HEK293 (cell line): ENCODE data around the gene KSR1.

Experiments
- CTCF ChIA-PET: fragments of 350-600 bp; formaldehyde crosslinking; extraction: SDS; loops from one replicate; lab custom pipeline; 2021; ENCODE audit warnings: antibody characterized with exemption; lab: Yijun Ruan, JAX
- POLR2A ChIA-PET: fragments of 300-600 bp; formaldehyde crosslinking; extraction: SDS; loops from one replicate; lab custom pipeline; 2020; ENCODE audit warnings: antibody characterized with exemption, inconsistent platforms; lab: Yijun Ruan, JAX
- H3K27ac ChIP-seq: fragments of 200-500 bp; sonication (Bioruptor generic); 2 replicates; pipeline ENCODE4 v1.5.1; 2014; ENCODE audit warnings: low read depth, low read length, control low read depth, inconsistent platforms; ENCODE audit errors: extremely low read depth
- H3K36me3 ChIP-seq, 2 experiments: fragments of 200-500 bp in 1 of 2; sonication (Bioruptor generic) in 1 of 2; 1 replicate in 1 of 2; 2 replicates in 1 of 2; pipeline ENCODE4 v1.5.1; 2014 to 2017; ENCODE audit warnings: inconsistent platforms in 2 of 2, low read length in 2 of 2; ENCODE audit not compliant: control insufficient read depth in 2 of 2, insufficient read depth in 1 of 2
- H3K4me1 ChIP-seq: fragments of 200-500 bp; sonication (Bioruptor generic); 2 replicates; pipeline ENCODE4 v1.5.1; 2014; ENCODE audit warnings: mild to moderate bottlenecking, low read length, inconsistent platforms; ENCODE audit not compliant: control insufficient read depth, insufficient read depth
- H3K4me3 ChIP-seq: 2 replicates; pipeline ENCODE4 v1.5.1; 2011; ENCODE audit warnings: low read depth, mild to moderate bottlenecking, control low read depth, low read length, moderate library complexity
- H3K9me3 ChIP-seq: fragments of 200-500 bp; sonication (Bioruptor generic); 2 replicates; pipeline ENCODE4 v1.5.1; 2014; ENCODE audit warnings: low read depth, low read length, inconsistent platforms; ENCODE audit not compliant: control insufficient read depth, insufficient read depth
- HOXC10 ChIP-seq: sonication (generic); formaldehyde crosslinking; IDR thresholded peaks from 2 replicates; pipeline ENCODE4 v1.8.1; 2023; ENCODE audit warnings: mild to moderate bottlenecking, missing genetic modification reagents
- KLF10 ChIP-seq: fragments of 450-650 bp; IDR thresholded peaks from 2 replicates; pipeline ENCODE4 v1.5.1; 2018; ENCODE audit warnings: missing biosample characterization, mild to moderate bottlenecking, missing genetic modification characterization
- KLF9 ChIP-seq: fragments of 450-650 bp; formaldehyde crosslinking; IDR thresholded peaks from 2 replicates; pipeline ENCODE4 v1.5.1; 2016; ENCODE audit warnings: missing biosample characterization, missing genetic modification characterization, low read depth
- OVOL3 ChIP-seq: fragments of 450-650 bp; formaldehyde crosslinking; IDR thresholded peaks from 2 replicates; pipeline ENCODE4 v1.5.1; 2016; ENCODE audit warnings: missing biosample characterization, missing genetic modification characterization
- SCRT1 ChIP-seq: fragments of 450-650 bp; formaldehyde crosslinking; IDR thresholded peaks from 2 replicates; pipeline ENCODE4 v1.5.1; 2016; ENCODE audit warnings: missing biosample characterization, missing genetic modification characterization, borderline replicate concordance
- ZBTB20 ChIP-seq: fragments of 450-650 bp; formaldehyde crosslinking; IDR thresholded peaks from 2 replicates; pipeline ENCODE4 v1.5.1; 2016; ENCODE audit warnings: missing biosample characterization, missing genetic modification characterization
- ZBTB48 ChIP-seq: fragments of 450-650 bp; formaldehyde crosslinking; IDR thresholded peaks from 2 replicates; pipeline ENCODE4 v1.5.1; 2016; ENCODE audit warnings: missing biosample characterization, missing genetic modification characterization
- ZBTB7A ChIP-seq: fragments of 450-650 bp; formaldehyde crosslinking; IDR thresholded peaks from 2 replicates; pipeline ENCODE4 v1.5.1; 2016; ENCODE audit warnings: low read depth, missing biosample characterization, missing genetic modification characterization
- ZFP3 ChIP-seq: fragments of 450-650 bp; formaldehyde crosslinking; IDR thresholded peaks from 2 replicates; pipeline ENCODE4 v1.5.1; 2016; ENCODE audit warnings: low read depth, missing biosample characterization, missing genetic modification characterization
- ZIC2 ChIP-seq: fragments of 450-650 bp; formaldehyde crosslinking; IDR thresholded peaks from 2 replicates; pipeline ENCODE4 v1.5.1; 2016; ENCODE audit warnings: missing biosample characterization, missing genetic modification characterization
- ZNF133 ChIP-seq: fragments of 450-650 bp; formaldehyde crosslinking; IDR thresholded peaks from 2 replicates; pipeline ENCODE4 v1.5.1; 2016; ENCODE audit warnings: missing biosample characterization, missing genetic modification characterization
- ZNF24 ChIP-seq: fragments of 450-650 bp; formaldehyde crosslinking; IDR thresholded peaks from 2 replicates; pipeline ENCODE4 v1.5.1; 2016; ENCODE audit warnings: missing biosample characterization, missing genetic modification characterization
- ZNF366 ChIP-seq: fragments of 450-650 bp; formaldehyde crosslinking; conservative IDR thresholded peaks from 2 replicates; pipeline ENCODE4 v1.5.1; 2016; ENCODE audit warnings: missing biosample characterization, missing genetic modification characterization
- ZNF473 ChIP-seq: fragments of 450-650 bp; formaldehyde crosslinking; IDR thresholded peaks from 2 replicates; pipeline ENCODE4 v1.5.1; 2017; ENCODE audit warnings: missing biosample characterization, missing genetic modification characterization
- ZNF510 ChIP-seq: fragments of 450-650 bp; formaldehyde crosslinking; IDR thresholded peaks from 2 replicates; pipeline ENCODE4 v1.5.1; 2018; ENCODE audit warnings: mild to moderate bottlenecking, missing genetic modification characterization, missing biosample characterization; ENCODE audit not compliant: insufficient replicate concordance
- ZNF629 ChIP-seq: fragments of 450-650 bp; formaldehyde crosslinking; IDR thresholded peaks from 2 replicates; pipeline ENCODE4 v1.5.1; 2017; ENCODE audit warnings: missing biosample characterization, missing genetic modification characterization
- ZNF707 ChIP-seq: fragments of 450-650 bp; formaldehyde crosslinking; IDR thresholded peaks from 2 replicates; pipeline ENCODE4 v1.5.1; 2016; ENCODE audit warnings: missing biosample characterization, missing genetic modification characterization
- ZNF791 ChIP-seq: fragments of 450-650 bp; formaldehyde crosslinking; IDR thresholded peaks from 2 replicates; pipeline ENCODE4 v1.5.1; 2016; ENCODE audit warnings: missing biosample characterization, missing genetic modification characterization
- TF ChIP-seq, protein P1 (sequence below): fragments of 450-650 bp; formaldehyde crosslinking; IDR thresholded peaks from 2 replicates; pipeline ENCODE4 v1.5.1; 2016; ENCODE audit warnings: missing biosample characterization, missing genetic modification characterization
- TF ChIP-seq, protein P2 (sequence below): fragments of 450-650 bp; formaldehyde crosslinking; IDR thresholded peaks from 2 replicates; pipeline ENCODE4 v1.5.1; 2017; ENCODE audit warnings: missing biosample characterization, missing genetic modification characterization
- TF ChIP-seq, protein P3 (sequence below): fragments of 450-650 bp; formaldehyde crosslinking; IDR thresholded peaks from 2 replicates; pipeline ENCODE4 v1.5.1; 2016; ENCODE audit warnings: missing biosample characterization, missing genetic modification characterization
- TF ChIP-seq, protein P4 (sequence below): fragments of 450-650 bp; formaldehyde crosslinking; IDR thresholded peaks from 2 replicates; pipeline ENCODE4 v1.5.1; 2017; ENCODE audit warnings: missing biosample characterization, mild to moderate bottlenecking, missing genetic modification characterization, moderate library complexity

Gene KSR1

DNA sequence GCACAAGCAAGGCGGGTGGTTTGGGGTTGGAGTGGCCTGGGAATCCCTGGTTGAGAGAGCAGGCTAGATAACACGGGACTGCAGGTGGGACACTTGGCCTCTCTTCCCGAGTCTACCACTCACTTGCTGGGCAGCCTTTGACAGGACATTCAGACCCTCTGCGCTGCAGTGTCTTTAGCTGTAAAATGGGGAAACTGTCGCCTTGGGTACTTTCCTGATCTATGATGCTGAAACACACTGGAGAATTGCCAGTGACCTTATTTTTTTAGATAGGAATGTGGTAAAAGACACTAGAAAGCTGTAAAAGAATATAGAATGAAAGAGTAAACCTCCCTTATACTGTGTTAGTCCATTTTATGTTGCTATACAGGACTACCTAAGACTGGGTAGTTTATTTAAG, 30.5 kb downstream of the KSR1 start (continued):
- no peak for TF ChIP-seq ZNF629
- no peak for TF ChIP-seq ZNF366
- TF ChIP-seq, all 188 proteins: peak for 0

DNA sequence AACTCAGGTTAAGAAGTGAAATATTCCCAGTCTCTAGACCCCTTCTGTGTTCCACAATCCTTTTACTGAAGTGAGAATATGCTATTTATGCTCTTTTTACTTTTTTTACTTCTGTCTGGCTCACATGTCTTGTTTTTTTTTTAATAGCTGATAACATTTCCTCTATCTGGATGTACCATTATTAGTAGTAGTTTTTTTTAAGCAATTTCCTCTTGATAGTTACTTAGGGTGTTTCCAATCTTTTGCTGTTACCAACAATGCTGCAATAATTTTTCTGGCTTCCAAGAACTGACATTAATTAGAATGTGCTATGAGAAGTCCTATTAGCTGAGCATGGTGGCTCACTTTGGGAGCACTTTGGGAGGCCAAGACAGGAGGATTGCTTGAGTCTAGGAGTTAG, 32.0 kb downstream of the KSR1 start:
- CTCF ChIA-PET, result interaction anchor here (0.7 to 1.6 kb wide), 2 partner anchors 111 to 1041 kb away, joined by 3 to 5 read pairs; no protein-coding TSS in a partner anchor
- Histone ChIP-seq H3K4me3 (no peak overlapping the region), H3K36me3 (peaks cover 0 to 3% of the 10 kb centered on the region in 2 experiments; a peak in 1 of 3 replicates), H3K4me1 (peaks cover 8% of the 10 kb centered on the region), H3K27ac (no peak overlapping the region), H3K9me3 (no peaks in the 10 kb centered on the region)
- POLR2A ChIA-PET, result no interaction called here
- no peak for TF ChIP-seq ZBTB20 (tag by site-specific recombination)
- TF ChIP-seq ZNF24 (tag by site-specific recombination), result no peak
- TF ChIP-seq, protein P1, sequence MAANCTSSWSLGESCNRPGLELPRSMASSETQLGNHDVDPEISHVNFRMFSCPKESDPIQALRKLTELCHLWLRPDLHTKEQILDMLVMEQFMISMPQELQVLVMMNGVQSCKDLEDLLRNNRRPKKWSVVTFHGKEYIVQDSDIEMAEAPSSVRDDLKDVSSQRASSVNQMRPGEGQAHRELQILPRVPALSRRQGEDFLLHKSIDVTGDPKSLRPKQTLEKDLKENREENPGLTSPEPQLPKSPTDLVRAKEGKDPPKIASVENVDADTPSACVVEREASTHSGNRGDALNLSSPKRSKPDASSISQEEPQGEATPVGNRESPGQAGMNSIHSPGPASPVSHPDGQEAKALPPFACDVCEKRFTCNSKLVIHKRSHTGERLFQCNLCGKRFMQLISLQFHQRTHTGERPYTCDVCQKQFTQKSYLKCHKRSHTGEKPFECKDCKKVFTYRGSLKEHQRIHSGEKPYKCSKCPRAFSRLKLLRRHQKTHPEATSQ, result no peak
- TF ChIP-seq ZNF473, result no peak
- TF ChIP-seq ZNF510 (tag by site-specific recombination), result no peak
- TF ChIP-seq, protein P2, sequence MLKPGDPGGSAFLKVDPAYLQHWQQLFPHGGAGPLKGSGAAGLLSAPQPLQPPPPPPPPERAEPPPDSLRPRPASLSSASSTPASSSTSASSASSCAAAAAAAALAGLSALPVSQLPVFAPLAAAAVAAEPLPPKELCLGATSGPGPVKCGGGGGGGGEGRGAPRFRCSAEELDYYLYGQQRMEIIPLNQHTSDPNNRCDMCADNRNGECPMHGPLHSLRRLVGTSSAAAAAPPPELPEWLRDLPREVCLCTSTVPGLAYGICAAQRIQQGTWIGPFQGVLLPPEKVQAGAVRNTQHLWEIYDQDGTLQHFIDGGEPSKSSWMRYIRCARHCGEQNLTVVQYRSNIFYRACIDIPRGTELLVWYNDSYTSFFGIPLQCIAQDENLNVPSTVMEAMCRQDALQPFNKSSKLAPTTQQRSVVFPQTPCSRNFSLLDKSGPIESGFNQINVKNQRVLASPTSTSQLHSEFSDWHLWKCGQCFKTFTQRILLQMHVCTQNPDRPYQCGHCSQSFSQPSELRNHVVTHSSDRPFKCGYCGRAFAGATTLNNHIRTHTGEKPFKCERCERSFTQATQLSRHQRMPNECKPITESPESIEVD (tag by site-specific recombination), result no peak
- TF ChIP-seq HOXC10, result no peak
- TF ChIP-seq ZNF707 (tag by site-specific recombination), result no peak
- no peak for TF ChIP-seq OVOL3 (tag by site-specific recombination)
- TF ChIP-seq ZNF133 (tag by site-specific recombination), result no peak
- no peak for TF ChIP-seq KLF10 (tag by site-specific recombination)
- TF ChIP-seq, protein P3, sequence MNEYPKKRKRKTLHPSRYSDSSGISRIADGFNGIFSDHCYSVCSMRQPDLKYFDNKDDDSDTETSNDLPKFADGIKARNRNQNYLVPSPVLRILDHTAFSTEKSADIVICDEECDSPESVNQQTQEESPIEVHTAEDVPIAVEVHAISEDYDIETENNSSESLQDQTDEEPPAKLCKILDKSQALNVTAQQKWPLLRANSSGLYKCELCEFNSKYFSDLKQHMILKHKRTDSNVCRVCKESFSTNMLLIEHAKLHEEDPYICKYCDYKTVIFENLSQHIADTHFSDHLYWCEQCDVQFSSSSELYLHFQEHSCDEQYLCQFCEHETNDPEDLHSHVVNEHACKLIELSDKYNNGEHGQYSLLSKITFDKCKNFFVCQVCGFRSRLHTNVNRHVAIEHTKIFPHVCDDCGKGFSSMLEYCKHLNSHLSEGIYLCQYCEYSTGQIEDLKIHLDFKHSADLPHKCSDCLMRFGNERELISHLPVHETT (tag by site-specific recombination), result no peak
- TF ChIP-seq KLF9 (tag by site-specific recombination), result no peak
- no peak for TF ChIP-seq ZFP3
- TF ChIP-seq ZBTB48 (tag by site-specific recombination), result no peak
- no peak for TF ChIP-seq ZNF791 (tag by site-specific recombination)
- no peak for TF ChIP-seq ZIC2 (tag by site-specific recombination)
- no peak for TF ChIP-seq ZBTB7A (tag by site-specific recombination)
- TF ChIP-seq SCRT1, result no peak
- TF ChIP-seq, protein P4, sequence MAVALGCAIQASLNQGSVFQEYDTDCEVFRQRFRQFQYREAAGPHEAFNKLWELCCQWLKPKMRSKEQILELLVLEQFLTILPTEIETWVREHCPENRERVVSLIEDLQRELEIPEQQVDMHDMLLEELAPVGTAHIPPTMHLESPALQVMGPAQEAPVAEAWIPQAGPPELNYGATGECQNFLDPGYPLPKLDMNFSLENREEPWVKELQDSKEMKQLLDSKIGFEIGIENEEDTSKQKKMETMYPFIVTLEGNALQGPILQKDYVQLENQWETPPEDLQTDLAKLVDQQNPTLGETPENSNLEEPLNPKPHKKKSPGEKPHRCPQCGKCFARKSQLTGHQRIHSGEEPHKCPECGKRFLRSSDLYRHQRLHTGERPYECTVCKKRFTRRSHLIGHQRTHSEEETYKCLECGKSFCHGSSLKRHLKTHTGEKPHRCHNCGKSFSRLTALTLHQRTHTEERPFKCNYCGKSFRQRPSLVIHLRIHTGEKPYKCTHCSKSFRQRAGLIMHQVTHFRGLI (tag by site-specific recombination), result no peak
